ENCODE data around the gene ACSS1.

Gene ACSS1

DNA sequence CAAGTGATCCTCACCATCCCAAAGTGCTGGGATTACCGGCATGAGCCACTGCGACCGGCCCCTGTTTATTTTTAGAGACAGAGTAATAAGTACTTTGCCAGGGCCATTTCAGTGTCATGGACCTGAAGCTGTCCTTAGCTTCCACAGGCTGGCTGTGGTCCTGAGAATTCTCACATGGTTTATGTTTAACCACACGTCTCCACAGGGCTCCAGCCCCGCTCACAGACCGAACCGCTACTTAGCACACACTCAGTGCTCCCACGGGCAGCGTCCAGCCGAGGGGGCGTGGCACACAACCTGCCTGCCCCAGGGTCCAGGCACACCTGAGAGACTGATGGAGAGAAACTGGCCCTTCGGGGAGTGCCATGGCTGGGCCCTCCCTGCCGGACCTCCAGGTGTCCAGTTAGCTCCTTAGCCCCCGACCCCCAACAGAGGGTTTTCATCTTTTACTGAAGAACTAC, 11.7 kb downstream of the ACSS1 start:
- DNase-seq (ENCODE audit: low spot score): no peak

DNA sequence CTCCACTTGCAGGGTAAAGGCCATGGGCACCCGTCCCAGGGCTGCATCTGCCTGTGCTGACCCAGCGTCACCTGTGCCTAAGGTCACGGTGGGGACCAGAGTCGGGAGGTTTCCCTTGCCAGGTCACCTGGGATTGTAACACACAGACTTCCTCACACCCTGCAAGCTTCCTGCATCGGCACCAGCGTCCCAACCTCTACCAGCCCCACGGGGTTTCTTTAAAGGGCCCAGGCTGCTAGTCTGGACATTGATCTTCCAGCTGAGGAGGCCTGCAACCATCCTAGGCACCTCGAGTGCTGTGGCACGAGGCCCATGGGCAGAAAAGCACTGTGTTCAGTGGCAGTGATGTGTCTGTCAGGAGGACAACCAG, 12.6 kb downstream of the ACSS1 start:
- no peak for DNase-seq (ENCODE audit: low spot score)

DNA sequence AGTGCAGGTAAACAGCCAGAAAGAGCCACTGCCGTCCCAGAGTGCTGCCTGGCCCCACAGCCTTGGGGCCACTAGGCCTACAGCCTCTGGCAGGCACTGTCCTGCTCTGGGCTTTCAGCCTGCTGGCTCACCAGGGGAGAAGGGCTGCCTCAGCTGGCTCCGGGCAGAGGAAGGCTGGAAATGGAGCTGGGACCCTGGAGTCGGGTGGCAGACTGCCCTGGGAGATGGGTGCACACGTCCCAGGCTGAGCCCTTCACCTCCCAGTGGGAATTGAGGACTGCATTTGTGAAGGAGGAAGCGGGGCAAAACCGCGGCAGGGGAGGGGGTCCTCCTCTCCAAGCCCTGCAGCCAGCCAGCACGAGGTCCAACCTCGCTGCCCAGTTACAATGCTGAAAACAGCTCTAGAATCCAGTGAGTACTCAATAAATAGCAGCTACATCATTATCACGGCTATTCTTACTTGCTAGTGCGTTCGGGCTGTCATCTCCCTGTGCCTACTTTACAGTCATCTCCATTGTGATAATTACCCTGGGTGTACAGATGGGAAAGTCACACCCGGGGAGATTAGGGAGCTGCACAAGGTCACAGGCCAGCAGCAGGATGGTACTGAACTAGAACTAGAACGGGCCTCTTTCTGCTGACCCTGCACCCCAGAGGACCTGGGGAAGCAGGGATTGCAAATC, 13.1 kb downstream of the ACSS1 start:
- DNase-seq (ENCODE audit: low spot score): peak; percentile 81

DNA sequence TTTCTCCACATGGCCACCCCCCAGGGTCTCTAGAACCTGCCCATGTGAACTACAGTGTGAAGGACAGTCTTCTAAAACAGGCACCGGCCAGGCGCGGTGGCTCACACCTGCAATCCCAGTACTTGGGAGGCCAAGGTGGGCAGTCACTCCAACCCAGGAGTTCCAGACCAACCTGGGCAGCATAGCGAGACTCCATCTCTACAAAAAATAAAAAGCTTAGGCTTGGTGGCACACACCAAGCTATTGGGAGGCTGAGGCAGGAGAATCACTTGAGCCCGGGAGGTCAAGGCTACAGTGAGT, 13.7 kb downstream of the ACSS1 start:
- DNase-seq (ENCODE audit: low spot score): no peak

DNA sequence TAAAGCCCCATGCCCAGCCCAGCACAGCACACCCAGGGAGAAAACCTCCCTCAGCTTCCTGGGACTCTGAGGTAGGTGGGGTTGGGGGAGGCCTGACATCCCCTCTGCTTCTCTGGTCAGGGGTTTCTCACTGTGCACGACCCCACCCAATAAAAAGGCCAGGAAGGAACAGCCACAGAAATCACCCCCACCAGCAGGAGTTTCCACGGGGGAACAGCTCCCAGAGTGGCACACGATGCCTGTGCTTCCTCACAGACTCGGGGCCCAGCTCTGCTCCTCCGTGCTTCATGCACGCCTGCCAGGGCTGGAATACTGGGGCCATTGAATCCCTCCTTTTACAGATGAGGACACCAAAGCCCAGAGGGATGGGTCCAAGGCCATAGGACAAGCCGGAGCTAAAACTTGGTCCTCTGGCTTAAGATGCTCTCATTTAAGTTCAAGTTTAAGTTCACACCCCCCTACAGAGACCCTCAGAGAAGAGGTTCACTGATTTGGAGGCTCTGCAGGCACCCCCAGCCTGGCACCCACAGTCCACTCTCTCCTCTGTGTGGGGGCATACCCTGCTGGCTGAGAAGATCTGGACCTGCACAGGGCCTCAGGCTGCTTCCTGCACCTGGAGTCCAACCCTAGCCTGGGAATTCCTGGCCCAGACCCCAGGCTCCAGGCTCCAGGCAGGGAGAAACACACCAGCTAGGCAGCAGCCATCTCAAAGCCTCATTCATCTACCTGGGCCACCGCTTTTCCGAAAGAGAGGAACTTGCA, 14.3 kb downstream of the ACSS1 start:
- DNase-seq (ENCODE audit: low spot score): no peak

DNA sequence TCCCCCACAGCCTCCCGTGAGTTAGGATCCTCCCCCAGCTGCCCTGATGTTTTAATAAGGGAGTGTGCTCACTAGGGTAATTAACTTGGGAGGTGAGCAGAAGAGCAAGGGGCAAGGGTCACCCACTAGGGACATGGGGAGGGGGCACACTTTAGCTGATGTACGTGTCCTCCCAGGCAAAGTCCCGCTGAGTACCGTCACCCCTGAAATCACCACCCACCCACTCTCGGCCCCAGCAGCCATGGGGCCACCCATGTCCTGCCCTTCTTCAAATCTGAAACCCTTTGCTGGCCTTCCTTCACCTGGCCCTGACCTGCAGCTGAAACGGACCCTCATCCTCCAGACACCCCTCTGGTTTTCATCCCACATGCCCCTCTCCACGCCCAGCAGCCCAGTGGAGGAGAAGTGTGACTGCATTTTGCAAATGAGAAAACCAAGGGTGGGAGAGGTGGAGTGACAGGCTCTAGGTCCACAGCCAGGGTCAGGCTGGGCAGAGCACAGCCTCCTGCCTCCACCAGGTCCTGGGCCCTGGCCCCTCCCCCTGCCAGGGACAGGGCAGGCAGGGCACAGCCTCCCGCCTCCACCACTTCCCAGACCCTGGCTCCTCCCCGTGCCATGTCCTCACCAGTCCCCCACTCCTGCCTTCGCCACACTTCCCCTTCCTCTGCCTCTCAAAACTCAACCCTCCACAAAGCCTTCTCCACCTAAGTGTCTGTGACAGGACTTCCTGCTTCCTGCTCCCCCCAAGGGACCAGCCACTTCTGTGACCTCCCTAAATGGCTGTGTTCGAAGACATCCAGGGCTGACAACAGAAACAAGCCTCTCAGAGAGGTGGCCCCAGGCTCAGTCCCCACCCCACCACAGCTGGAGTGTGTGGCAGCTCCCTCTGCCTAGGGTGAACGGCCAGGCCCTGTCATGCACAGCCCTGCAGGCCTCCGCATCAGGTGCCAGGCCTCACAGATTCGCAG, 15.1 kb downstream of the ACSS1 start:
- DNase-seq (ENCODE audit: low spot score): peak; percentile 57

DNA sequence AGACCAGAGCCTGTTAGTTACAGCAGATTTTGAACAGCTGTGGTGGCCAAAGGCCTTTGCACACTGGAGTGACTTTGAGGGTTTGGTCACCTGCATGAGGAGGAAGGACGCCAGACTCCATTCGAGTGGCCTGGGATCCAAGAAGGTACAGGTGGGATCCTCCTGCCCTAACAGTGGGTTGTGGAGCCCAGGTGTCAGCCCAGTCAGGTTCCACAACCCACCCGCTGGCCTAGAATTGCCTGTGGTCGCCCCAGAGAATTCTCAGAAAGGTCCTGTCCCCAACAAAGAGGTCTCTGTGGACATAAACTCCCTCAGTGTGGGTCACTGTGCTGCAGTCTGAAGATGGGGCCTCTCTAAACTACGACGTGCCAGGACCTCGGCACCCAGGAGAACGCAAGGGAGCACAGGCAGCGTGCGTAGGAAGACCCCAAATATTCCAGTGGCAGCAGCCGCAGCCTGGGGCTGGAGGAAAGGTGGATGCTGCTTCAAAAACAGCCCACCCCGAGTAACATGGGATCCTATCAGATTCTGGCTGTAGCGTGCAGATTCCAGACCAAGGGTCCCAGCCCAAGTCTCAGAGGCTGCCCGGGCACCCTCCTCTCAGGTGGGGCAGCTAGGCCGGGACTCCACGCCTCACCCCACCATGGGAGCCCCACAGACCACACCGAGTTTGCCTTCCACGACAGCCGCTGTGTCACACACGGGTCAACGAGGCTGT, 16.0 kb downstream of the ACSS1 start:
- no peak for DNase-seq (ENCODE audit: low spot score)

DNA sequence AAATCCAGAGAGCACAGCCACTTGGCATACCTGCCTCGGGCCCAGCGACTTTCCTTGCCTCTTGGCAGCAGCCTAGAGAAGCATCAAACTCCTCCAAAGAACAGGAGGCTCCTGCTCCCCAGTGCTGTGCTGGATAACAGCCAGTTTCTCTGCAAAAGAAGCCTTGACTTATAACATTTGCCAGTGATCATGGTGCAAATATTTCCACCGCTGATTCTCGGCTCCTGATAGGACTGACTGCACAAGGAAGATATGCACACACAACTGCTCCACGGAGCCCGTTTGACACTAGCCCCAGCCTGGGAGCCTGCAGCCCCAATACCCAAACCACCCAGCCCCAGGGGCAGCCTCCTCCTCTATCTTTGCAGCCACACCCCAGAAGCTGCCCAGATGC, 17.5 kb downstream of the ACSS1 start:
- no peak for DNase-seq (ENCODE audit: low spot score)

DNA sequence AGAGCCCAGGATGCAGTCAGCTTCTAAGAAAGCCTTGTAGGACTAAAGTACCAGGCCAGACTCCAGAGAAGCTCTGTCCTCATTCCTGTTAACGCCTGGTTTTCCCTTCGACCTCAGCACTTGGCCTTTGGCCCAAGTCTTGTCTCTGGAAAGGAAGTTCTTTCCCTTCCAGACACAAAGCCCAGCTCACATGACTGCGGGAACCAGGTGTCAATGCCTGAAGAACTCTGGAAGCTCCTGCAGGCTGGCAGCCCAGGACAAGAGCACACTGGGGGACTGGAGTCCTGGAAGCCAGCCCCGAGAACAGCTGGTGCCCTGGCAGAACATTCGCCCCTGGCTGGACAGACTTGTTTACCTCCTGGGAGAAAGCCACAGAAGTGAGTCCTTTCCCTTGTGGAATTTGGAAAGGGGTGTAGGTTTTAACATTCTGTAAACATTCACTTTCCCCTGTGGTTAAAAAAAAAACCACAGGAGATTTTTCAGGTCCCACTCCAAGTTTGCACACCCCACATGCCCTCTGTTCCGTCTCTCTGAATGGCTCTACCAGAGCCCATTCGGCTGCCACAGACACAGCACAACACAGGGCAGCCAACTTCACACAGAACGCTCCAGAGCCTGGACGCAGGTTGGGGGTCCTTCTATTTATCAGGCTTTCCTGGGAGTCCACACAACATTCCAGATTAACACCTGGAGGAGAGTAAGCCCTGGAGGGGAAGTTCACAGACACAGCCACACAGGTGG, 18.1 kb downstream of the ACSS1 start:
- DNase-seq (ENCODE audit: low spot score): peak; percentile 88

DNA sequence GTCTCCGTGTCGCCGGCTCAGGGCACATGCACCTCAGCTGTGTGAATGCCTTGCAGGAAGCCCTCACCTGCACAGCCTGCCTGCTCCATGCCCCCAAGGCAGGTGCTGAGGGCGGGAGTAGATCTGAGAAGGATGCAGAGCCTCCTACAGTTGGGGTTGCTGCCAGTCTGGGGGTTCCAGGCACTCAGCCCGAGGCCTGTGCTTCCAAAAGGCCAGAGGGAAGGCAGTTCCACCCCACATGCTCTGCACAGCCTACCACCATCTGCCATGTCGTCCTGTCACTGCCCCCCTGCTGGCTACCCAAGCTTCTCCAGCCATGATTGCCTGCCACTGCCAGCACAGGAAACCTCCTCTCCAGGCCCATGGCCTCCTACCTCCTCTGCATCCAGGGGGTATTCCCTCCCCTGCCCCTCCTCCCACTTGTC, 19.3 kb downstream of the ACSS1 start:
- no peak for DNase-seq (ENCODE audit: low spot score)

DNA sequence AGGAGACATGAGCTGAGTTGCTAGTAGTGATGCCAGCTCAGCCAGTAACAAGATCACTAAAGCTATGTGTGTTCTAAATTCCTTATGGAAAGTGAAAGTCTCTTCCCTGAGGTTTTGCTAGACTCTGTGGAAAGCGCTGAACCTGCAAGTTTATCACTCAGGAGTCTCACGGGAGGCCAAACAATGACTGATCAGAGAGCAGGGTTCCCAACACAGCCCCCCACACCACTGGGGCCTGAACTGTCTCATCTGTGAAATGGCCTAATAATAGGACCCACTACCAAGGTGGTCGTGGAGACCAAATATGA, 19.9 kb downstream of the ACSS1 start:
- DNase-seq (ENCODE audit: low spot score): no peak

DNA sequence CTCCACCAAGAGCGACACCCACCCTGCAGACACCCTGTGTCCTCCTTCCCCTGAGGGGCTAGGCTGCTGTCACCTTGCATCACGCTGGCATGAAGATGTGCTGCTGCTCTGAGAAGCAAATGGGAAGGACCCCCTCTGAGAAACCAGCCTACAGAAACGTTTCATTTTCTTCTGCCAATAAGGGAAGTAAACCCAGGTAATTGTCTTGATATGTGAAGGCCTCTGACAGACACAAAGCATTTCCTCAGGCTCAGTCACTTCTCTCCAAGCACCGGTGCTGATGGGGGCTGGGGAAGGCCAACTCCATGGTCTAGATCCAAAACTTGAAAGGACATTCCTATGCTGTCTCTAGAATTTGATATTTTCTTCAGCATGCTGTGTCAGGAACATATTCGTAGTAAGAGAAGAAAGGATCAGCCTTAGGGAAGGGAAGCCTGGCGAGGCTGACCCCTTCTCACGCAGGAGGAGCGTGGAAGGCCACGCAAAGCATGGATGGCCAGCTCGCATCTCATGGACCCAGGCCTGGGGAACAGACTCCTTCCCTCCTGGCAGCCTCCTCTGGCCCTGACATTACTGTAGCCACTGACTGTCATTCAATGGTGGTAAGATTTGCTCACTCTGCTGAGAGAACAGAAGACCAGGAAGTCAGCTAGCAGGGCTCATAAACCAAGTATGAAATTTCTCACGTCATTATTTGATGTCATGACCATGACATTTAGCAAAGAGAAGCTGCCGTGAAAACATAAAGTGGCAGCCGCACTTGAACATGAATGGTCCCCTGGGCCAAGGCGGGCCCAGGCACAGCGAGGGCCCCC, 20.4 kb downstream of the ACSS1 start:
- DNase-seq (ENCODE audit: low spot score): no peak

DNA sequence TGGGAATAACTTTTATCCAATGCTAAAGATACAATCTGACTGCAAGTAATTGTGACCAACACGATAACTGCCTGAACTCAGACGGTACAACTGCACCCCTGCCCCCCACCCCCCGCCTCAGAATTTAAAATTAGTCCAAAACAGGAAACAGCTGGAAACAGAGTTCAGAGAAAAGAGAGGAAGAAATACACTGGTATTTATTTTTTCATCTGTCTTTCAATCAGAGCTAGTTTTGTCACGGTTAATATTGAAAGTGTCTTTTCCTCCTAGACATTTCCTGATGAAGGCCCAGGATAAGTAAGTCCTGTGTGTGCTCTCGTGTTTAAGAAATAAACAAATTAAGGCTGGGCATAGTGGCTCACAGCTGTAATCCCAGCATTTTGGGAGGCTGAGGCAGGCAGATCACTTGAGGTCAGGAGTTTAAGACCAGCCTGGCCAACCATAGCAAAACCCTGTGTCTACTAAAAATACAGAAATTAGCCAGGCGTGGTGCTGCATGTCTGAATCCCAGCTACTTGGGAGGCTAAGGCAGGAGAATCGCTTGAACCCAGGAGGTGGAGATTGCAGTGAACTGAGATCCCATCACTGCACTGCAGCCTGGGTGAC, 21.5 kb downstream of the ACSS1 start:
- DNase-seq (ENCODE audit: low spot score): no peak

DNA sequence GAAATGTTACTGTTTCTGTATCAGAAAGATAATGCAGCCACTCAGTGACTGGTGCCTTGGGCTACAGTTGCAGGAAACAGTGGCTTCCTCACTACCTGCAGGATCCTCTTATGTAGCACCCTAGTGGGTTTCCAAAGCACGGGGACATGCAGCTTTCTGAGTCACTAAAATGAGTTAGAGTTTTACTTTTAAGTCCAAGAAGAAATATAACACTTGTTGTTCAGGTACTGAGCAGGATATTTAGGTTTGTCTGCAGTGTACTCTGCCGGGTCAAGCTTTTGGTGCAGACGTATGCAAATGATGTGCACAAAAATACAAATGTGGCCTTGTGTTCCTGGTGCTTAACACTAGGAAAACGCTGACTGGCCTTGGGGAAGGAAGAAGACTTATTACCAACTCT, 22.0 kb downstream of the ACSS1 start:
- DNase-seq (ENCODE audit: low spot score): peak; percentile 59

DNA sequence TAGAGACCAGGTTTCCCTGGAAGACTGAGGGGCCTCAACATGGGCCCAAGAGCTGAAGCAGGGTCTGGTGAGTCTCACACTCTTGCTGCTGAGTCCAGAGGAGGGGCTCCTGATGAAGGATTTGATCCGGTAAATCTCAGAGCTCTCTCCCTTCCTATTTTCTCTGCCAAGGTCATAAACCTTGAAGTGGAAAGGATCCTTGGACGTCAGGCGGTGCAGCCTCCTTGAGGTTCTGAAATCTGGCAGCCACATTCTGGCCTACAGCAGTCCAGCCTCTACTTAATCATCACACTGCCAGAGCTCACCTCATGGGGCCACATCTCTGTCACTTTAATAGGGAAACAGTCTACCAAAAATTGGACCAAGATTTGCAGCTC, 24.0 kb downstream of the ACSS1 start:
- no peak for DNase-seq (ENCODE audit: low spot score)

DNA sequence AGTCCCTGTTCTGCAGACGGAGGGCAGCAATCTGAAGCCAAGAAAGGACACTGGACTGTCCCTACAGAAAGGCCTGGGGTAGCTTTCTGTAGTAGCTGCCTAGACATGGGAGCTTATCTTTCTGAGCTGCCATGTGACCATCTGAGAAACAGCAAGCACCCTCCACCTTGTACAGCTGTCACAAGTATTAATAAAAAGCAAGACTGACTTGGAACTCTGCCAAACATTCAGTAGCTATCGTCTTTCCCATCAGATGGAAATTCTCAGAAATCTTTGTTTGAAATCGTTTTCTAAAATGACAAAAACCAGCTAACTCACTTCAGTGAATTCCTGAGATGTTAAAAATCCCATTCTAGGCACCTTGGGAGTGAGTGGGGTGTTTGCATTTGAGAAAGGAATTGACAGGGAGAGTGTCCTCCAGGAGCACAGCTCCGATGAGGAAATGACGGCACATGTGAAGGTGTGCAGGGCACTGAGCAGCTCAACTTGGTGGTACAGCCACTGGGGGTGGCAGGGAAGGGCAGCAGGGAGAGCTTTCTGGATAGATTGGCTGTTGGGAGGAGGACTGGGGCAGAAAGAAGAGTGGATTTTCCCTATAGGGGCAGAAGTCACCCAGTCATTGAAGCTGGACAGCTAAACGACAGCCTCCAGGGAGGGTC, 24.5 kb downstream of the ACSS1 start:
- DNase-seq (ENCODE audit: low spot score): no peak

DNA sequence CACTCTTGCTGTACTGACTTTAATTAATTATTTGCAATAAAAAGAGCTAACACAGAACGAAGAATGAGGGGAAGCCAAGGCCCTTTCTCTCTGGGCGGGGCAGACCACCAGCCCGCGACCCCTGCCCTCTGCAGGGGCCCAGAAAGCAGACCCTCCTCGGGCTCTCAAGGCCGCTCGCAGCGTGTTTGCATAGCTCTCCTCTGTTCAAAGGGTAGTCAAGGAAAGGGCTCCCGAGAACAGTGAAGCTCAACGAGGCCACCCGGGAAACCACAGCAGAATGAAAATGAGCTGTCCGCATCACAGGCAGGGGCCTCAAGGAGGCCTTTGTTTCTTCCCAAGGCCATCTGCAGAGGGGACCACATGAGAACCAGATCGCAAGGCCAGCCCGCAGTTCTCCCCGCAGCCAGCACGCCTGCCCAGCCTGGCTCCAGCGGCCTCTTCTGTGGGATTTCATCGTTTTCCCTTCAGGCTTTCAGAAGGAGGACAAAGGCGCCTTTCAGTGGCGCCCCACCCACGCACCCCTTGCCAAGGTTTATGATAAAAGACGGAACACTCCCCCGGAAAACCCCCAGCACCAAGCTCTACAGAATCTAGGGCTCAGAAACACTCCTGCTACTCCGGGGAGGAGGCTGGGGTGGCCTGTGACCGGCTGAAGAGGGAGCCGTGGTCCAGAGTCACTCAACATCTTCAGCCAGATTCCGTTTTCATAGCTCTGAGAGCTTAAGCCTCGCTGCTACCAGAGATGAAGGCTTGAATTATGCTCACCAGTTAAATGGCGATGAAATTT, 25.3 kb downstream of the ACSS1 start:
- peak; percentile 99 for DNase-seq (ENCODE audit: low spot score)

DNA sequence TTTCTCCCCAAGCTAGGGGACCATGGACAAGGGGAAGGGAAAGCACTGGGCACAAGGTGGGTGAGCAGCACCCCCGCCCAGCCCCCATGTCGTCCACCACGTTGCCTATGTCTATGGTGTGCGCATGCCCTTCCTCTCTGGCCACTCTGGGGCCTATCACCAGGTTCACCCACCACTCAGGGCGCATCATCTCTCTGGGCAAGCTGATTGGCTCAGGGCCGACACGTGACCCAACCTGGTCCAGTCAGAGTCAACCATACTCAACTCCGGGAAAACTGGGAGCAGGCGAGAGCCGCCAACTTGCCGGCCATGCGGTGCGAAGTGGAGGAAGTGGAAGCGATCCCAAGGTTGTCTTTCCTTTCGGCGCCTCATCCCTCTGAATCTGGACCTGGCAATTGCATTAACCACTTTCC, 25.9 kb downstream of the ACSS1 start:
- peak; percentile 77 for DNase-seq (ENCODE audit: low spot score)

DNA sequence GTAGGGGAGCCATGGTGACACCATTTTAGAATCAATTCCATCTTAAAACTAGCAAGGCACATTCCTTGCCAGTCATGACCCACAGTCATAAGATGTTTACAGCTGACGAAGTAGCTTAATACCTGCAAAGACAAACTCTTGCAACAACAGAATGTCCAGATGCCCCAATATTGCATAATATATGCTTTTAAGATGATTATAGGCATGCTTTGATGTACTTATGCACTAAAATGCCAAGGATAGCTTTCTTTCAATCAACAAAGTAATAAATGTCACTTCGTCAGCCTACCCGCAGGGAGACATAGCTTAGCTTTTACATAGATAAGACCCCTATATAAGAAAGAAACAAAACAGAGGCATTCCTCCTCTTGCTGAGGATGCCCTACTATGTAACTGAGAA, 26.7 kb downstream of the ACSS1 start:
- no peak for DNase-seq (ENCODE audit: low spot score)

Measured in globus pallidus (tissue), 1 donor.